Spleen (tissue), 11 donors: ENCODE measurements around the gene AIG1. TPM values are rescaled to one million over a fixed set of nuclear protein-coding genes. Genes with fewer than 3 reads are reported as not detected.
"Not testable (repeated sequence)": the region's sequence is repeated elsewhere in the genome, so short reads cannot be mapped to it uniquely, and the experiment has no call there.

Experiments used
- DNase-seq: peaks from one replicate; pipeline ENCODE4 v3.0.0-alpha.2; 2020
- H3K27ac ChIP-seq, 8 donors: fragments of 200-600 bp; sonication (generic) in 7 of 8; 1 replicate in 4 of 8; 2 replicates in 4 of 8; pipeline versions ENCODE4 v1.5.0 to v1.8.0; 2016 to 2021; ENCODE audit warnings: inconsistent platforms in 4 of 8, mild to moderate bottlenecking in 4 of 8, moderate library complexity in 1 of 8
- H3K27me3 ChIP-seq, 7 donors: fragments of 200-600 bp; sonication (generic) in 6 of 7; replicated peaks in 1 of 7; 1 replicate in 4 of 7; 2 replicates in 3 of 7; pipeline versions ENCODE4 v1.5.0 to v1.8.0; 2016 to 2021; ENCODE audit warnings: inconsistent platforms in 3 of 7, mild to moderate bottlenecking in 1 of 7
- H3K36me3 ChIP-seq, 6 donors: fragments of 200-600 bp; sonication (generic) in 5 of 6; 1 replicate in 4 of 6; 2 replicates in 2 of 6; pipeline versions ENCODE4 v1.5.0 to v1.8.0; 2016 to 2021; ENCODE audit warnings: inconsistent platforms in 2 of 6
- H3K4me1 ChIP-seq, 6 donors: fragments of 200-600 bp; sonication (generic) in 5 of 6; 1 replicate in 3 of 6; 2 replicates in 3 of 6; pipeline versions ENCODE4 v1.5.0 to v1.8.0; 2016 to 2021; ENCODE audit warnings: inconsistent platforms in 3 of 6
- H3K4me3 ChIP-seq, 8 donors: fragments of 200-600 bp; sonication (generic) in 7 of 8; 1 replicate in 4 of 8; 2 replicates in 4 of 8; pipeline versions ENCODE4 v1.5.0 to v1.8.0; 2016 to 2021; ENCODE audit warnings: inconsistent platforms in 4 of 8, mild to moderate bottlenecking in 4 of 8, moderate library complexity in 2 of 8
- H3K9me3 ChIP-seq, 8 donors: fragments of 200-600 bp; sonication (generic) in 7 of 8; 1 replicate in 4 of 8; 2 replicates in 4 of 8; pipeline versions ENCODE4 v1.5.0 to v1.8.0; 2016 to 2021; ENCODE audit warnings: inconsistent platforms in 4 of 8
- CTCF ChIP-seq, 11 experiments: fragments of 200-600 bp in 7 of 11; fragments of 450-650 bp in 4 of 11; sonication (generic) in 4 of 11; IDR thresholded peaks in 8 of 11; conservative IDR thresholded peaks in 3 of 11; 1 replicate in 7 of 11; 2 replicates in 4 of 11; pipeline versions ENCODE4 v1.4.0 to v1.8.0; 2016 to 2021; ENCODE audit warnings: antibody characterized with exemption in 11 of 11, inconsistent platforms in 4 of 11, mild to moderate bottlenecking in 1 of 11
- POLR2A ChIP-seq, 3 donors: fragments of 450-650 bp; IDR thresholded peaks; one replicate each; pipeline ENCODE4 v1.5.1; 2017; ENCODE audit warnings: antibody characterized with exemption in 3 of 3, mild to moderate bottlenecking in 1 of 3
- POLR2AphosphoS5 ChIP-seq, 3 donors: sonication (generic); formaldehyde crosslinking; IDR thresholded peaks; one replicate each; pipeline ENCODE4 v1.5.1; 2017; ENCODE audit warnings: antibody characterized with exemption in 3 of 3
- WGBS, 5 donors: extraction: QIAGEN DNeasy Blood & Tissue Kit in 3 of 5; methylation state at CpG; one replicate each; pipeline versions ENCODE4 v1.1.5 to v1.1.7; 2013 to 2018; 5-methylcytosine and 5-hydroxymethylcytosine counted together
- intact Hi-C: fragments of 100-400 bp; cut with DNase I; formaldehyde crosslinking; loops from one replicate; pipeline ENCODE4 v1.15.0; 2023; ENCODE audit warnings: low total_unique reads
- polyA plus RNA-seq, 3 donors: library from polyadenylated mRNA; stranded (reverse); fragments of 200-250 nt; gene quantifications; one replicate each; pipeline ENCODE4 v1.2.1, GENCODE V29; 2013
- total RNA-seq, 7 donors: library from RNA; depleted of rRNA in 3 of 7; stranded (reverse); fragments of >200 nt in 3 of 7; fragmentation: NEBNext Ultra II Directional in 4 of 7; extraction: Animal tissue kit (Norgen Biotek cat#: 25700) in 4 of 7; gene quantifications; one replicate each; pipeline versions ENCODE4 v1.1.0 to v1.2.1, GENCODE V29; 2016 to 2021
- donor health status: healthy with polysubstance abuse.
- donor health status: DM: no; HTN: no; CAD: no; lungs with moderate emphysema.
- donor health status: DM: no; HTN: no; CAD: no.
- donor health status: Bipolar disorder and iron deficiency.
- donor health status: healthy.
- donor health status: DM: no; HTN: no; CAD: no.
- donor health status: DM: yes; HTN: yes; CAD: no.

AIG1 gene
- total and polyA plus RNA-seq, 10 donors: 14.3 to 38.0 (median 27.9) TPM

- intact Hi-C loops: no loop called here
- H3K27ac ChIP-seq: no peak overlapping the region
Measured at GRCh38 chr6:143241111-143241510, 180.4 kb downstream of the AIG1 start.

GRCh38 chr6:143241911-143242310, 181.2 kb downstream of the AIG1 start:
- H3K27me3 ChIP-seq: no peaks in the 10 kb centered on the region
- TF ChIP-seq POLR2AphosphoS5 (IDR thresholded peaks at IDR 0.05) (no peak), CTCF (IDR thresholded peaks at IDR 0.05 in 8 of 11, conservative IDR thresholded peaks at IDR 0.05 in 3 of 11) (no peak), POLR2A (IDR thresholded peaks at IDR 0.05) (no peak)
- peaks cover 0 to 4% (median 0%) of the 10 kb centered on the region in 8 donors for H3K9me3 ChIP-seq
- no peak overlapping the region for H3K4me3 ChIP-seq
- no peak for DNase-seq
- 93 to 95% (median 94%) methylated on average over 5 of the region's 5 CpGs for WGBS, 5 donors
- no peak overlapping the region for H3K27ac ChIP-seq
- no peaks in the 10 kb centered on the region for H3K4me1 ChIP-seq
- intact Hi-C loops: no loop called here
- H3K36me3 ChIP-seq: no peaks in the 10 kb centered on the region

More at GRCh38 chr6:143241111-143241510, 180.4 kb downstream of the AIG1 start:
- 79 to 85% (median 81%) methylated on average over 4 of the region's 4 CpGs for WGBS, 5 donors
- Histone ChIP-seq H3K9me3 (peaks cover 0 to 4% (median 0%) of the 10 kb centered on the region in 8 donors), H3K36me3 (no peaks in the 10 kb centered on the region), H3K4me1 (no peaks in the 10 kb centered on the region), H3K27me3 (no peaks in the 10 kb centered on the region), H3K4me3 (no peak overlapping the region)
- TF ChIP-seq CTCF (IDR thresholded peaks at IDR 0.05 in 8 of 11, conservative IDR thresholded peaks at IDR 0.05 in 3 of 11) (no peak), POLR2AphosphoS5 (IDR thresholded peaks at IDR 0.05) (no peak), POLR2A (IDR thresholded peaks at IDR 0.05) (no peak)
- no peak for DNase-seq

- Histone ChIP-seq H3K27me3 (no peaks in the 10 kb centered on the region), H3K27ac (no peak overlapping the region), H3K4me1 (no peaks in the 10 kb centered on the region), H3K36me3 (no peaks in the 10 kb centered on the region), H3K9me3 (peaks cover 0 to 4% (median 0%) of the 10 kb centered on the region in 8 donors), H3K4me3 (no peak overlapping the region)
- TF ChIP-seq CTCF (IDR thresholded peaks at IDR 0.05 in 8 of 11, conservative IDR thresholded peaks at IDR 0.05 in 3 of 11) (no peak), POLR2A (IDR thresholded peaks at IDR 0.05) (no peak), POLR2AphosphoS5 (IDR thresholded peaks at IDR 0.05) (no peak)
- no peak for DNase-seq
- intact Hi-C loops: no loop called here
- WGBS, 5 donors: 93 to 100% (median 96%) methylated on average over 1 of the region's 1 CpG
Measured at GRCh38 chr6:143243786-143244185, 183.1 kb downstream of the AIG1 start.

- intact Hi-C loops: no loop called here
- TF ChIP-seq POLR2AphosphoS5 (IDR thresholded peaks at IDR 0.05) (no peak), CTCF (IDR thresholded peaks at IDR 0.05 in 8 of 11, conservative IDR thresholded peaks at IDR 0.05 in 3 of 11) (no peak), POLR2A (IDR thresholded peaks at IDR 0.05) (no peak)
- Histone ChIP-seq H3K36me3 (no peaks in the 10 kb centered on the region), H3K9me3 (peaks cover 0 to 4% (median 0%) of the 10 kb centered on the region in 8 donors), H3K27me3 (no peaks in the 10 kb centered on the region), H3K27ac (no peak overlapping the region), H3K4me3 (no peak overlapping the region), H3K4me1 (no peaks in the 10 kb centered on the region)
- 81 to 92% (median 90%) methylated on average over 6 of the region's 6 CpGs for WGBS, 5 donors
- no peak for DNase-seq
Measured at GRCh38 chr6:143245656-143246055, 185.0 kb downstream of the AIG1 start.

GRCh38 chr6:143246166-143246775, 185.6 kb downstream of the AIG1 start:
- DNase-seq, H3K36me3 ChIP-seq, intact Hi-C loops, H3K4me3 ChIP-seq, H3K9me3 ChIP-seq, H3K4me1 ChIP-seq, H3K27ac ChIP-seq, H3K27me3 ChIP-seq: not testable (repeated sequence)
- 90 to 97% (median 94%) methylated on average over 4 of the region's 4 CpGs for WGBS, 5 donors
